ENCODE measurements around the gene BECN2.
"Not testable (repeated sequence)": the region's sequence is repeated elsewhere in the genome, so short reads cannot be mapped to it uniquely, and the experiment has no call there.

Gene BECN2

DNA sequence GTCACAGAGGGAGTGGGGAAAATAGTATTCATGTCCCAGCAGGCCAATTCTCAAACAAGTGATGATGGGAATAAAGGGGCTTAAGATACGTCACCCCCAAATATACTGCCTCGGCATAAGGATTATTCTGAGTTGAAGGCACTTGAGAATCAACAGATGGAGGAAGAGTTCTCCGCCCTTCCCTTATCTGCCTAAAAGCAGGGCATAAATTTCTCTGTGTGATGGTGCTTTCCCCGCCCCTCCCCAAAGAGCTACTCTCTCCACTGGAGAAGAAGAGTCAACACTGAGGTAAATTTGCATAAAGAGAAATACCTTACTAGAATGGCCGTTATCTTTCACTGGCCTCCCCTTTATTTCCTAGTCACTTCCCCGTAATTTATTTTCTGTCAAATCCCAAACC lies 18.7 kb downstream of the BECN2 start:
- Histone ChIP-seq H3K79me2 (ENCODE audit: insufficient read depth, low read length) (no peaks in the 10 kb centered on the region), H3K4me1 (ENCODE audit: insufficient read depth, low read length) (no peaks in the 10 kb centered on the region), H3K27me3 (ENCODE audit: insufficient read depth, low read length, poor library complexity) (no peaks in the 10 kb centered on the region), H3K27ac (ENCODE audit: low read length) (no peak overlapping the region), H3K4me3 (ENCODE audit: low read depth in 1 of 2, low read length in 2 of 2) (no peak overlapping the region), H3K9me3 (ENCODE audit: insufficient read depth, low read length, severe bottlenecking) (no peaks in the 10 kb centered on the region), H2AFZ (ENCODE audit: low read depth, low read length) (no peak overlapping the region), H3K36me3 (ENCODE audit: insufficient read depth, low read length) (no peaks in the 10 kb centered on the region), H4K20me1 (ENCODE audit: insufficient read depth, low read length) (no peaks in the 10 kb centered on the region), H3K4me2 (ENCODE audit: insufficient read depth, low read length) (no peak overlapping the region), H3K9ac (ENCODE audit: low read depth, low read length) (no peak overlapping the region)
- DNase-seq (no peak), ATAC-seq (ENCODE audit: insufficient read depth, low read depth) (no peak)
- TF ChIP-seq, protein P1, sequence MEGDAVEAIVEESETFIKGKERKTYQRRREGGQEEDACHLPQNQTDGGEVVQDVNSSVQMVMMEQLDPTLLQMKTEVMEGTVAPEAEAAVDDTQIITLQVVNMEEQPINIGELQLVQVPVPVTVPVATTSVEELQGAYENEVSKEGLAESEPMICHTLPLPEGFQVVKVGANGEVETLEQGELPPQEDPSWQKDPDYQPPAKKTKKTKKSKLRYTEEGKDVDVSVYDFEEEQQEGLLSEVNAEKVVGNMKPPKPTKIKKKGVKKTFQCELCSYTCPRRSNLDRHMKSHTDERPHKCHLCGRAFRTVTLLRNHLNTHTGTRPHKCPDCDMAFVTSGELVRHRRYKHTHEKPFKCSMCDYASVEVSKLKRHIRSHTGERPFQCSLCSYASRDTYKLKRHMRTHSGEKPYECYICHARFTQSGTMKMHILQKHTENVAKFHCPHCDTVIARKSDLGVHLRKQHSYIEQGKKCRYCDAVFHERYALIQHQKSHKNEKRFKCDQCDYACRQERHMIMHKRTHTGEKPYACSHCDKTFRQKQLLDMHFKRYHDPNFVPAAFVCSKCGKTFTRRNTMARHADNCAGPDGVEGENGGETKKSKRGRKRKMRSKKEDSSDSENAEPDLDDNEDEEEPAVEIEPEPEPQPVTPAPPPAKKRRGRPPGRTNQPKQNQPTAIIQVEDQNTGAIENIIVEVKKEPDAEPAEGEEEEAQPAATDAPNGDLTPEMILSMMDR (IDR thresholded peaks at IDR 0.05; ENCODE audit: borderline replicate concordance, extremely low read depth, low read length, poor library complexity, severe bottlenecking): no peak
- no peak for TF ChIP-seq EZH2 (IDR thresholded peaks at IDR 0.05; ENCODE audit: borderline replicate concordance, low read depth, low read length, severe bottlenecking)

- H3K4me3 ChIP-seq (ENCODE audit: low read depth in 1 of 2, low read length in 2 of 2): no peak overlapping the region
- H3K79me2 ChIP-seq (ENCODE audit: insufficient read depth, low read length): no peaks in the 10 kb centered on the region
- no peak overlapping the region for H3K4me2 ChIP-seq (ENCODE audit: insufficient read depth, low read length)
- H3K27ac ChIP-seq (ENCODE audit: low read length): no peak overlapping the region
- no peak overlapping the region for H3K9ac ChIP-seq (ENCODE audit: low read depth, low read length)
- H2AFZ ChIP-seq (ENCODE audit: low read depth, low read length): no peak overlapping the region
- H3K9me3 ChIP-seq (ENCODE audit: insufficient read depth, low read length, severe bottlenecking): no peaks in the 10 kb centered on the region
- no peaks in the 10 kb centered on the region for H3K36me3 ChIP-seq (ENCODE audit: insufficient read depth, low read length)
- H3K27me3 ChIP-seq (ENCODE audit: insufficient read depth, low read length, poor library complexity): no peaks in the 10 kb centered on the region
- H3K4me1 ChIP-seq (ENCODE audit: insufficient read depth, low read length): no peaks in the 10 kb centered on the region
- H4K20me1 ChIP-seq (ENCODE audit: insufficient read depth, low read length): no peaks in the 10 kb centered on the region
- no peak for TF ChIP-seq EZH2 (IDR thresholded peaks at IDR 0.05; ENCODE audit: borderline replicate concordance, low read depth, low read length, severe bottlenecking)
- TF ChIP-seq, protein P1 (IDR thresholded peaks at IDR 0.05; ENCODE audit: borderline replicate concordance, extremely low read depth, low read length, poor library complexity, severe bottlenecking): no peak
- ATAC-seq (ENCODE audit: insufficient read depth, low read depth): no peak
- no peak for DNase-seq
These were observed 21.5 kb downstream of the BECN2 start for GRCh38 chr1:241979071-241979470.

DNA sequence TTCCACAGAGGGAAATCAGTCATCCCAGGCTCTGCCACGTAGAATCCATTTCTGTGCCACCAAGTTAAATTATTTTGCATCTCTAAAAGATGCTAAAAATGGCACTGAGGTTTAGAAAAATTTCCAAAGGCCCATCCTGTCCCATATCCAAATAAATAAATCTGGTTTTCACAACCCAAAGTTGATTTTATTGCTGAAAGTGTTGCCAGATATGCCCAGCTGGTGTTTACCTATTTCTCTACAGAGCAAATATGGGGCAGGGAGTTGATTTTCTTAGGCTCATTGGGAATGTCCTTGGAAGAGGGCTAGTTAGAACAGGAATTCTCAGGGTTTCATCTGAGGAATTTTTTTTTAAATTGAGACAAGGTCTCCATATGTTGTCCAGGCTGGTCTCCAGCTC lies 22.4 kb downstream of the BECN2 start:
- DNase-seq (no peak), ATAC-seq (ENCODE audit: insufficient read depth, low read depth) (no peak)
- TF ChIP-seq, protein P1 (IDR thresholded peaks at IDR 0.05; ENCODE audit: borderline replicate concordance, extremely low read depth, low read length, poor library complexity, severe bottlenecking): no peak
- no peak for TF ChIP-seq EZH2 (IDR thresholded peaks at IDR 0.05; ENCODE audit: borderline replicate concordance, low read depth, low read length, severe bottlenecking)
- H3K4me2 ChIP-seq (ENCODE audit: insufficient read depth, low read length): no peak overlapping the region
- H3K36me3 ChIP-seq (ENCODE audit: insufficient read depth, low read length): no peaks in the 10 kb centered on the region
- no peak overlapping the region for H3K27ac ChIP-seq (ENCODE audit: low read length)
- H3K9me3 ChIP-seq (ENCODE audit: insufficient read depth, low read length, severe bottlenecking): no peaks in the 10 kb centered on the region
- H2AFZ ChIP-seq (ENCODE audit: low read depth, low read length): no peak overlapping the region
- no peak overlapping the region for H3K4me3 ChIP-seq (ENCODE audit: low read depth in 1 of 2, low read length in 2 of 2)
- H3K27me3 ChIP-seq (ENCODE audit: insufficient read depth, low read length, poor library complexity): no peaks in the 10 kb centered on the region
- H4K20me1 ChIP-seq (ENCODE audit: insufficient read depth, low read length): no peaks in the 10 kb centered on the region
- H3K79me2 ChIP-seq (ENCODE audit: insufficient read depth, low read length): no peaks in the 10 kb centered on the region
- no peak overlapping the region for H3K9ac ChIP-seq (ENCODE audit: low read depth, low read length)
- no peaks in the 10 kb centered on the region for H3K4me1 ChIP-seq (ENCODE audit: insufficient read depth, low read length)

- TF ChIP-seq, protein P1 (IDR thresholded peaks at IDR 0.05; ENCODE audit: borderline replicate concordance, extremely low read depth, low read length, poor library complexity, severe bottlenecking): peak; percentile 51
- no peak for TF ChIP-seq EZH2 (IDR thresholded peaks at IDR 0.05; ENCODE audit: borderline replicate concordance, low read depth, low read length, severe bottlenecking)
- H3K4me2 ChIP-seq (ENCODE audit: insufficient read depth, low read length): no peak overlapping the region
- no peak overlapping the region for H3K27ac ChIP-seq (ENCODE audit: low read length)
- H3K36me3 ChIP-seq (ENCODE audit: insufficient read depth, low read length): no peaks in the 10 kb centered on the region
- DNase-seq (peak; percentile 24), ATAC-seq (ENCODE audit: insufficient read depth, low read depth) (no peak)
- no peaks in the 10 kb centered on the region for H3K79me2 ChIP-seq (ENCODE audit: insufficient read depth, low read length)
- no peak overlapping the region for H3K4me3 ChIP-seq (ENCODE audit: low read depth in 1 of 2, low read length in 2 of 2)
- no peak overlapping the region for H3K9ac ChIP-seq (ENCODE audit: low read depth, low read length)
- no peaks in the 10 kb centered on the region for H4K20me1 ChIP-seq (ENCODE audit: insufficient read depth, low read length)
- H3K4me1 ChIP-seq (ENCODE audit: insufficient read depth, low read length): no peaks in the 10 kb centered on the region
- no peak overlapping the region for H2AFZ ChIP-seq (ENCODE audit: low read depth, low read length)
- no peaks in the 10 kb centered on the region for H3K9me3 ChIP-seq (ENCODE audit: insufficient read depth, low read length, severe bottlenecking)
- no peaks in the 10 kb centered on the region for H3K27me3 ChIP-seq (ENCODE audit: insufficient read depth, low read length, poor library complexity)
These were observed 28.2 kb downstream of the BECN2 start for GRCh38 chr1:241985787-241986186.

DNA sequence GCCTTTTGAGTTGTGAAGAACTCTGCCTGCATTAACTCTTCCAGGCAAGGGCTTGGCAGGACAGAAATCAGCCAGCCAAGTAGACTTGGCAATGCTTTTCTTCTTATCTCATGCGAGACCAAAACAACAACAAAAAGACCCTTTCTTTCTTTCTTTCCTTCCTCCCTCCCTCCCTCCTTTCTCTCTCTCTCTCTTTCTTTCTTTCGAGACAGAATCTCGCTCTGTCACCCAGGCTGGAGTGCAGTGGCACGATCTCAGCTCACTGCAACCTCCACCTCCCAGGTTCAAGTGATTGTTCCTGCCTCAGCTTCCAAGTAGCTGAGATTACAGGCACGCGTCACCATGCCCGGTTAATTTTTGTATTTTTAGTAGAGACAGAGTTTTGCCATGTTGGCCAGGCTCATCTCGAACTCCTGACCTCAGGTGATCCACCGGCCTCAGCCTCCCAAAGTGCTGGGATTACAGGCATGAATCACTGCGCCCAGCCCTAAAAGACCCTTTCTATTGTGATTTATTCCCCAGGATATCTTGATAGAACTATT lies 30.9 kb downstream of the BECN2 start:
- not testable (repeated sequence) for H3K27me3 ChIP-seq (ENCODE audit: insufficient read depth, low read length, poor library complexity); H3K9me3 ChIP-seq (ENCODE audit: insufficient read depth, low read length, severe bottlenecking); H3K36me3 ChIP-seq (ENCODE audit: insufficient read depth, low read length); H3K4me2 ChIP-seq (ENCODE audit: insufficient read depth, low read length); H3K27ac ChIP-seq (ENCODE audit: low read length); H4K20me1 ChIP-seq (ENCODE audit: insufficient read depth, low read length); H3K4me1 ChIP-seq (ENCODE audit: insufficient read depth, low read length); H3K4me3 ChIP-seq (ENCODE audit: low read depth in 1 of 2, low read length in 2 of 2); ATAC-seq (ENCODE audit: insufficient read depth, low read depth); H3K79me2 ChIP-seq (ENCODE audit: insufficient read depth, low read length); H2AFZ ChIP-seq (ENCODE audit: low read depth, low read length); H3K9ac ChIP-seq (ENCODE audit: low read depth, low read length); DNase-seq
